HG03439 (cell line): ENCODE measurements around the gene CNTD1.
"Not testable (repeated sequence)": the region's sequence is repeated elsewhere in the genome, so short reads cannot be mapped to it uniquely, and the experiment has no call there.

Source experiments
- ATAC-seq: cut with Tn5 transposase; IDR thresholded peaks from one replicate; pipeline ENCODE4 v1.9.1; 2021; ENCODE audit warnings: mild to moderate bottlenecking, moderate library complexity; ENCODE audit not compliant: unreplicated experiment

The CNTD1 gene

DNA sequence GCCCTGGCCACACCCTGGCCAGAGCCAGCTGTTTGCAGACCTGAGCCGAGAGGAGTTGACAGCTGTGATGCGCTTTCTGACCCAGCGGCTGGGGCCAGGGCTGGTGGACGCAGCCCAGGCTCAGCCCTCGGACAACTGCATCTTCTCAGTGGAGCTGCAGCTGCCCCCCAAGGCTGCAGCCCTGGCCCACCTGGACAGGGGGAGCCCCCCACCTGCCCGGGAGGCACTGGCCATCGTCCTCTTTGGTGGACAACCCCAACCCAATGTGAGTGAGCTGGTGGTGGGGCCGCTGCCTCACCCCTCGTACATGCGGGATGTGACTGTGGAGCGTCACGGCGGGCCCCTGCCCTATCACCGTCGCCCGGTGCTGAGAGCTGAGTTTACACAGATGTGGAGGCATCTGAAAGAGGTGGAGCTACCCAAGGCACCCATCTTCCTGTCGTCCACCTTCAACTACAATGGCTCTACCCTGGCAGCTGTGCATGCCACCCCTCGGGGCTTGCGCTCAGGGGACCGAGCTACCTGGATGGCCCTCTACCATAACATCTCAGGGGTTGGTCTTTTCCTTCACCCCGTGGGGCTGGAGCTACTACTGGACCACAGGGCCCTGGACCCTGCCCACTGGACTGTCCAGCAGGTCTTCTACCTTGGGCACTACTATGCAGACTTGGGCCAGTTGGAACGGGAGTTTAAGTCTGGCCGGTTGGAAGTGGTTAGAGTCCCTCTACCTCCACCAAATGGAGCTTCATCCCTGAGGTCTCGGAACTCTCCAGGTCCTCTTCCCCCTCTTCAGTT, 46.3 kb downstream of the CNTD1 start:
- no peak for ATAC-seq

DNA sequence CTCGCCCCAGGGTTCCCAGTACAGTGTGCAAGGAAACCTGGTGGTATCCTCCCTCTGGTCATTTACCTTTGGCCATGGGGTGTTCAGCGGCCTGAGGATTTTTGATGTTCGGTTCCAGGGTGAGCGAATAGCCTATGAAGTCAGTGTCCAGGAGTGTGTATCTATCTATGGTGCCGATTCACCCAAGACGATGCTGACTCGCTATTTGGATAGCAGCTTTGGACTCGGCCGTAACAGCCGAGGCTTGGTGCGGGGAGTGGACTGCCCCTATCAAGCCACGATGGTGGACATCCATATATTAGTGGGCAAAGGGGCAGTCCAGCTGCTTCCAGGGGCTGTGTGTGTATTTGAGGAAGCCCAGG, 46.9 kb downstream of the CNTD1 start:
- ATAC-seq, result no peak

DNA sequence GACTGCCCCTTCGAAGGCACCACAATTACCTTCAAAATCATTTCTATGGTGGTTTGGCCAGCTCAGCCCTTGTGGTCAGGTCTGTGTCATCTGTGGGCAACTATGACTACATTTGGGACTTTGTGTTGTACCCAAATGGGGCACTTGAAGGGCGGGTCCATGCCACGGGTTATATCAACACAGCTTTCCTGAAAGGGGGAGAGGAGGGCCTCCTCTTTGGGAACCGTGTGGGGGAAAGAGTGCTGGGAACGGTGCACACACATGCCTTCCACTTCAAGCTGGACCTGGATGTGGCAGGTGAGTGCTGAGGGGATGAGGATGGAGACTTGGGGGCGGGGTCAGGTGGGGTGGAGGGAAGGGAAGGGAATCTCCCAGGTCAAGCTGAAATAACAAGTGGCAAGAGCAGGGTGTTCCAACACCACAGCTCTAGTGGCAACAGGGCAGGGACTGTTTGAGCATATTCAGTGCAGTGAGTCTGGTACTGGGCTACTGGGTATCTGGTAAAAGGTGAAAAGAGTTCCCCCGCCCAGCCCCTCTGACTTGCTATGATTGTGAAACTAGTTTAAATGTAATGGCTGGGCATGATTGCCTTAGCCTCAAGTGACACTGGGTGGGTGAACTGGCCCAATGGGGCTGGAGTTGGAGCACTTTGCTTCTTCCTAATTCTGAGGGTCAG, 47.4 kb downstream of the CNTD1 start:
- ATAC-seq, result no peak

DNA sequence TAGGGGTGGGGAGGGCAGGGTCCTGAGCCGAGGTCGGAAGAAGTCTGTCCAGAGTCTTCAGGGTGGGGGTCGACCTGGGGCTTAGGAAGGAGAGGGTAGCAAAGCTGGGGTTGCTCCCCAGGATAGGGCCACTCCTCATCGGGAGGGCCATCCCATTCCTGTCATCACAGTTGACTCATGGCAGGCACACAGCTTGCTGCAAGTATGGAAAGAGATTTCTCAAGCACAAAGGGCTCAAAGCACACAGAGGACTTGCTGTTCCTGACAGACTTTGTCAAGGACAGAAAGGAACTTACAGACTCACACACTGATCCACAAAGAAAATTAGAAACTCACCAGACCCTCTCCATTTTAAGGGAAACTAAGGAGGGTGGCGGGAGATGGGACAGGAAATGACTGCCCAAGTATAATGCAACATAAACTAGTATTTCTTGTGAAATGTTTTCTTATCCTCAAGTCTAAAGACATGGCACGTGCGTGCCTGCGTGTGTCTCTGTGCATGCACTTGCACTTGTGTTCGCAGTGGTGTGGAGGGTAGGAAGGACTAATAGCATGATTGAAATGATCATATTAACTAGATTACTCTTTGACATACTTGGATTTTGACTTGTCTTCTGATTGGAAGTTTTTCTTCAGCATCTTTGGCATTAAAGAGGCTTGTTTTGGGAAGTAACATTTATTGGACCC, 48.1 kb downstream of the CNTD1 start:
- no peak for ATAC-seq

DNA sequence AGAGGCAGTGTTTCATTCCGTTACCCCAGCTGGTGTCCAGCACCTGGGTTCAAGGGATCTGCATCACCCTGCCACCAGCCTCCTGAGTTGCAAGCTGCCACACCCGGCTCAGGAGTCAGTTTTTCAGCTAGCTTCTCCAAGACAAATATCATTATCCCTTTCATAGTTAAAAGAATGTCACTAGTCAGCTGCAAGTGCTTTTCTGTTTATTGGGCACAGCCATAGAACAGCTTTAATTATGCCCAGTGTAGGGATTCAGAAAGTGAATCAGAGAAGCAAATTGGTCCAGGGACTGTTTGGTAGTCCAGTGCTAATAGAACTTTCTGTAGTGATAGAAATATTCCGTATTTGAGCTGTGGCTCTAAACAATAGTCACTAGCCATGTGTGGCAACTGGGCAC, 49.4 kb downstream of the CNTD1 start:
- ATAC-seq, result no peak

DNA sequence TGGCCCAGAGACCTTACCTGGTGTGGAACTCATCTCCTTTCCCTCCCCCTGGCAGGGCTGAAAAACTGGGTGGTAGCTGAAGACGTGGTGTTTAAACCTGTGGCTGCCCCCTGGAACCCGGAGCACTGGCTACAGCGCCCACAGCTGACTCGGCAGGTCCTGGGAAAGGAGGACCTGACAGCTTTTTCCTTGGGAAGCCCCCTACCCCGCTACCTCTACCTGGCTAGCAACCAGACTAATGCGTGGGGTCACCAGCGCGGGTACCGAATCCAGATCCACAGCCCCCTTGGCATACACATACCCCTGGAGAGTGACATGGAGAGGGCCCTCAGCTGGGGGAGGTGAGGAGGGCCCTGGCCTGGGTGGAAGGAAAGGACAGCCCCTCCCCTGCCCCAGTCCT, 50.4 kb downstream of the CNTD1 start:
- no peak for ATAC-seq

DNA sequence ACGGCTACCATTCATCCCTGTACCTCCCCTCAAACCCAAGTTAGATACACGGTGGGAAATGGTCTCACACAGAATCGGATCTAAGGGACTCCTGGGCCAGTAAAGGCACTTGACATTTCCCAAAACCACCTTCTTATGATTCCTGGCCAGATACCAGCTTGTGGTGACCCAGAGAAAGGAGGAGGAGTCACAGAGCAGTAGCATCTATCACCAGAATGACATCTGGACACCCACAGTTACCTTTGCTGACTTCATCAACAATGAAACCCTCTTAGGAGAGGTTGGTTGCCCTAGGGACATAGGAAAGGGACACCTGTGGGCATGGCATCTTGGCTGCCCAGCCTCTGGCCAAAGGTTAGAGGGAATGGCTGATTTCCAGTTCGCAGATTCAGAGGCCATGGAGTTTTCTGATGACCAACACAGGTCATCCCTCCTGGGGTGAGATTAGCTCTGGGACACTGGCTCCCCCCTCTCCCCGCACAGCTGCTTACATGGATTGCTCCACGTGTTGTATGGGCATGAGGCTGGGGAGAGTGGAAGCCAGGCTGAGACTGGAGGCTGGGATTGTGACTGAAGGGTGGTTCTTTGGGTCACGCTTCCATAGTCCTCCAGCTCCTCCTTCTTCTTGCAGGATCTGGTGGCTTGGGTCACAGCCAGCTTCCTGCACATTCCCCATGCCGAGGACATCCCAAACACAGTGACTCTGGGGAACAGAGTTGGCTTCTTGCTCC, 51.0 kb downstream of the CNTD1 start:
- ATAC-seq, result no peak

DNA sequence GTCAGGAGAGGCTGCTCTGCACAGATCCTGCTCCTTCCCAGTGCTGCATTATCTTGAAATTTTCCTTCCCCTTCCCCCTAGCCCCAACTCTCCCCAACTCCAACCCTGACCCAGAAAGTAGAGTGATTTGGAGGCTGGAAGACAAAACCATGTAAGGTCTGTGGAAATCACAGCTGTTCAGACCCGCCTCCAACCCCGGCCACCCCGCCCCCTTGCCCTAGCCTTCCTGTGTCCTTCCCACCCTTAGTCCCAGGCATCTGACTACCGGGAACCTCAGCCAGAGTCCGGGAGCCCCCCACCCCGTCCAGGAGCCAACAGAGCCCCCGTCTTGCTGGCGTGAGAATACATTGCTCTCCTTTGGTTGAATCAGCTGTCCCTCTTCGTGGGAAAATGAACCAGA, 52.3 kb downstream of the CNTD1 start, which contains the start of gene AOC3:
Gene AOC3, plus strand, starts transcription at position 246 of the 400 bp plus-strand sequence. Its CDS starts 145 bp downstream, at position 391.
- ATAC-seq, result no peak

DNA sequence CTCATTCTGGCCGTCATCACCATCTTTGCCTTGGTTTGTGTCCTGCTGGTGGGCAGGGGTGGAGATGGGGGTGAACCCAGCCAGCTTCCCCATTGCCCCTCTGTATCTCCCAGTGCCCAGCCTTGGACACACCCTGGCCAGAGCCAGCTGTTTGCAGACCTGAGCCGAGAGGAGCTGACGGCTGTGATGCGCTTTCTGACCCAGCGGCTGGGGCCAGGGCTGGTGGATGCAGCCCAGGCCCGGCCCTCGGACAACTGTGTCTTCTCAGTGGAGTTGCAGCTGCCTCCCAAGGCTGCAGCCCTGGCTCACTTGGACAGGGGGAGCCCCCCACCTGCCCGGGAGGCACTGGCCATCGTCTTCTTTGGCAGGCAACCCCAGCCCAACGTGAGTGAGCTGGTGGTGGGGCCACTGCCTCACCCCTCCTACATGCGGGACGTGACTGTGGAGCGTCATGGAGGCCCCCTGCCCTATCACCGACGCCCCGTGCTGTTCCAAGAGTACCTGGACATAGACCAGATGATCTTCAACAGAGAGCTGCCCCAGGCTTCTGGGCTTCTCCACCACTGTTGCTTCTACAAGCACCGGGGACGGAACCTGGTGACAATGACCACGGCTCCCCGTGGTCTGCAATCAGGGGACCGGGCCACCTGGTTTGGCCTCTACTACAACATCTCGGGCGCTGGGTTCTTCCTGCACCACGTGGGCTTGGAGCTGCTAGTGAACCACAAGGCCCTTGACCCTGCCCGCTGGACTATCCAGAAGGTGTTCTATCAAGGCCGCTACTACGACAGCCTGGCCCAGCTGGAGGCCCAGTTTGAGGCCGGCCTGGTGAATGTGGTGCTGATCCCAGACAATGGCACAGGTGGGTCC, 52.9 kb downstream of the CNTD1 start:
- ATAC-seq, result not testable (repeated sequence)

DNA sequence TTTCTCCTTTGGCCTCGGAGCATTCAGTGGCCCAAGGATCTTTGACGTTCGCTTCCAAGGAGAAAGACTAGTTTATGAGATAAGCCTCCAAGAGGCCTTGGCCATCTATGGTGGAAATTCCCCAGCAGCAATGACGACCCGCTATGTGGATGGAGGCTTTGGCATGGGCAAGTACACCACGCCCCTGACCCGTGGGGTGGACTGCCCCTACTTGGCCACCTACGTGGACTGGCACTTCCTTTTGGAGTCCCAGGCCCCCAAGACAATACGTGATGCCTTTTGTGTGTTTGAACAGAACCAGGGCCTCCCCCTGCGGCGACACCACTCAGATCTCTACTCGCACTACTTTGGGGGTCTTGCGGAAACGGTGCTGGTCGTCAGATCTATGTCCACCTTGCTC, 53.7 kb downstream of the CNTD1 start:
- ATAC-seq, result no peak

DNA sequence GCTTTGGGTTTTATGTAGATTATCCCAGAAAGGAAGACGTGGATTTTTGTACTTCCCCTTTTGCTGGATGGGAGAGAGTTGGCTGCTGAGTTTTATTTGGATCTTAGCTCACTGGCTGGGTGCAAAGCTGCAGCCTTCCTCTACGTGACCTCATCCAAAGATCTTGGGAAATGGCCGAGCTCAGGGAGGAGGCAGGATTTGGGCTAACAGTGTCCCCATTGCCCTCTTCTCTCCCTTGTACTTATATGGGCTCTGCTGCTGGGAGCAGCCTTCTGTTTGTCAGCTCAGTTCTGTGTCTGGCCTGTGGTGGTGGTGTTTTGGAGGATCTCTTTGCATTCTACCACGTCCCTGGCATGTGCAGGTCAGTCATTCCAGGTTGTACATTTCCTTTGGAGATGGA, 54.3 kb downstream of the CNTD1 start:
- ATAC-seq, result no peak

DNA sequence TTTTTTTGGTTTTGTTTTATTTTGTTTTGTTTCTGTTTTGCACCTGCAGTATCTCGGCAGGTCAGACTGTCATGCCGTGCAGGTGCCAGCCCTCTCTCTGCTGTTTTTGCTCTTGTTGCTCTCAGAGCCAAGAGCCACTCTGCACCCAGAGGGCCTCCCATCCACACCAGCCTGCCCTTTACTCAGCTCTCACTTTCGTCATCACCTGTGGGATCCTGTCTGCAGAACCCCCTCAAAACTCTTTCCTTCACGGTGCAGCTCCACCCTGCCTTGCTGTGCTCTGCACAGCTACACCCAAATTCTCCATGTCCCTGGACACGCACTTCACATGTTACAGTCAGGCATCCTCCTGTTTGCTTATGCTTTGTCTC, 54.9 kb downstream of the CNTD1 start:
- no peak for ATAC-seq

DNA sequence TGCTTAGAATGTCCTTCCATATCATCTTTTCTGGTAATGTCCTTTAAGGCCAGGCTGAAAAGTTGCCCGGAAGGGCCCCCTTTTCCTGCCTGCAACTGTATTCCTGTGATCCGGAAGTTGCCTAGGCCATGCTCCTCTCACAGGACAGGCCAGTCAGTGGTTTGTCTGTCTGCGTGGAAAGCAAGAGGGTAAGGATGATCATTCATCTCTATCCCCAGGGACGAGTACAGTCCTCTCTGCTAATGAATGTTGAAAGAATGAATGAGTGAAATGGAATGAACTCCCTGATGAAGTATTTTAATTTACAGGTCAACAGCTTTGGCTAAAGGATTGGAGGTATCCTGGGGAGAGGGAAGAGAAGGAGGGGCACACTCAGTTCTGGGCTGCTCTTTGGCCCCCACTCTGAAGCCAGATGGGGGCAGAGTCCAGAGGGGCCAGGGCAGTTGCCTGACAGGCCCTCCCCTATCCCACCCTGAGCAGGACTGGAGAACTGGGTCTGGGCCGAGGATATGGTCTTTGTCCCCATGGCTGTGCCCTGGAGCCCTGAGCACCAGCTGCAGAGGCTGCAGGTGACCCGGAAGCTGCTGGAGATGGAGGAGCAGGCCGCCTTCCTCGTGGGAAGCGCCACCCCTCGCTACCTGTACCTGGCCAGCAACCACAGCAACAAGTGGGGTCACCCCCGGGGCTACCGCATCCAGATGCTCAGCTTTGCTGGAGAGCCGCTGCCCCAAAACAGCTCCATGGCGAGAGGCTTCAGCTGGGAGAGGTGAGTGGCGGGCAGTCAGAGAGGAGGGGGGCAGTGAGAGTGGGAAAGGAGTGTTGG, 55.5 kb downstream of the CNTD1 start:
- no peak for ATAC-seq

DNA sequence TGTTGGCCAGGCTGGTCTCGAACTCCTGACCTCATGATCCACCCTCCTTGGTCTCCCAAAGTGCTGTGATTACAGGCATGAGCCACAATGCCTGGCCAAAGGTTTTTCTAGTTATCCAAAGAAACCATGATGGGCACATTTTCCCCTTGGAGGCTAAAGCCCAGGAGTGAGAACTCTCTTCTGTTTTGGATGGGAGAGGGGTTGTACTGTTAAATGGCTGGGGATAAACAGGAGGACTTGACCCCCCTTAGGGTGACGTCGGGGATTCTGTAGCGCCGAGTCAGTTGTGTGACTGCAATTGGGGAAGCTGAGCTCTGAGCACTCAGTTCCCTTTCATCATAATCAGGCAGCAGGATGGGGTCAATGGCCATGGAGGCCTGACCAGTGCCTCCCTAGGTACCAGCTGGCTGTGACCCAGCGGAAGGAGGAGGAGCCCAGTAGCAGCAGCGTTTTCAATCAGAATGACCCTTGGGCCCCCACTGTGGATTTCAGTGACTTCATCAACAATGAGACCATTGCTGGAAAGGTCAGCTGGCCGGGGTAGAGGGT, 56.5 kb downstream of the CNTD1 start:
- no peak for ATAC-seq

DNA sequence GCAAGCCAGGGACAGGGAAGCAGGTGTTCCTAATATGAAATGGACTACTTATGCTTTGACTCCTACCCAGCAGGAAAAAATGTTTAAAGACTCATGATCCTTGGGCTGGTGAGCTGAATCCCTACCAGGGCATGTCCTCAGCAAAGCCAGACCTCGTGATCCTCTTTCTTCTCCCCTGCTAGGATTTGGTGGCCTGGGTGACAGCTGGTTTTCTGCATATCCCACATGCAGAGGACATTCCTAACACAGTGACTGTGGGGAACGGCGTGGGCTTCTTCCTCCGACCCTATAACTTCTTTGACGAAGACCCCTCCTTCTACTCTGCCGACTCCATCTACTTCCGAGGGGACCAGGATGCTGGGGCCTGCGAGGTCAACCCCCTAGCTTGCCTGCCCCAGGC, 57.4 kb downstream of the CNTD1 start:
- not testable (repeated sequence) for ATAC-seq

DNA sequence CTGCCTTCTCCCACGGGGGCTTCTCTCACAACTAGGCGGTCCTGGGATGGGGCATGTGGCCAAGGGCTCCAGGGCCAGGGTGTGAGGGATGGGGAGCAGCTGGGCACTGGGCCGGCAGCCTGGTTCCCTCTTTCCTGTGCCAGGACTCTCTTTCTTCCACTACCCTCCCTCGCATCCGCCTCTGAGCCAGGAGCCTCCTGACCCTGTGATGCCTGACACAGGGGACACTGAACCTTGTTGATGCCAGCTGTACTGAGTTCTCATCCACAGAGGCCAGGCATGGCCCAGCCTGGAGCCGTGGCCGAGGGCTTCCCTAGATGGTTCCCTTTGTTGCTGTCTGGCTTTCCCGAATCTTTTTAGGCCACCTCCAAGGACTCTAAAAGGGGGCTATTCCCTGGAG, 57.9 kb downstream of the CNTD1 start:
- ATAC-seq, result not testable (repeated sequence)

DNA sequence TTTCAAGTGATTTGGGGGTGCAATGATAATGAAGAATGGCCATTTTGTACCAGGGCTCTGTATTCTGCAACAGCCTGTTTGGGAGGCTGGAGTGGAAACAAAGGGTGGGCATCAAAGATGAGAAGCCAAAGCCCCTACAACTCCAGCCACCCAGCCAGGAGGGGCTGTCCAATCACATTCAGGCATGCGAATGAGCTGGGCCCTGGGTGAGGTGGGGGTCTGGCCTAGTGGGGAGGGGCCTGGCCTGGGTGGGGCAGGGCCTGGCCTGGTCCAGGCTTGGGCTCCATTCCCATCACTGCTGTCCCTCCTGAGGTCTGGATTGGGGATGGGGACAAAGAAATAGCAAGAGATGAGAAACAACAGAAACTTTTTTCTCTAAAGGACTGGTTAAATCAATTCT, 58.7 kb downstream of the CNTD1 start:
- no peak for ATAC-seq
